Effector memory CD4-positive, alpha-beta T cell (primary cell): Measurements from ENCODE around the gene CEP70.
"Not testable (repeated sequence)": the region's sequence is repeated elsewhere in the genome, so short reads cannot be mapped to it uniquely, and the experiment has no call there.

ENCODE experiments used
- DNase-seq, 3 donors: peaks; one replicate each; pipeline ENCODE4 v3.0.0-alpha.2; 2020
- H3K27ac ChIP-seq: 2 replicates; pipeline ENCODE4 v1.7.0; 2013; ENCODE audit warnings: mild to moderate bottlenecking, low read length, moderate library complexity; ENCODE audit not compliant: insufficient read depth, poor library complexity, severe bottlenecking
- H3K27me3 ChIP-seq: replicated peaks from 2 replicates; pipeline ENCODE4 v1.7.0; 2013; ENCODE audit warnings: mild to moderate bottlenecking, low read length; ENCODE audit not compliant: insufficient read depth, control insufficient read depth, poor library complexity, severe bottlenecking
- H3K36me3 ChIP-seq: 2 replicates; pipeline ENCODE4 v1.7.0; 2013; ENCODE audit warnings: mild to moderate bottlenecking, low read length, moderate library complexity; ENCODE audit not compliant: control insufficient read depth, insufficient read depth
- H3K4me1 ChIP-seq: 2 replicates; pipeline ENCODE4 v1.7.0; 2013; ENCODE audit warnings: low read length, mild to moderate bottlenecking; ENCODE audit not compliant: control insufficient read depth, insufficient read depth, poor library complexity, severe bottlenecking
- H3K4me3 ChIP-seq: 2 replicates; pipeline ENCODE4 v1.7.0; 2013; ENCODE audit warnings: low read length, low read depth, mild to moderate bottlenecking; ENCODE audit not compliant: insufficient read depth, poor library complexity, severe bottlenecking
- H3K9me3 ChIP-seq: 2 replicates; pipeline ENCODE4 v1.7.0; 2013; ENCODE audit warnings: mild to moderate bottlenecking, low read length, moderate library complexity; ENCODE audit not compliant: control insufficient read depth

The CEP70 gene

GRCh38 chr3:138562902-138563301 is 31.2 kb downstream of the CEP70 start:
- not testable (repeated sequence) for H3K36me3 ChIP-seq, DNase-seq, H3K27ac ChIP-seq, H3K9me3 ChIP-seq, H3K4me1 ChIP-seq, H3K4me3 ChIP-seq, H3K27me3 ChIP-seq

DNA sequence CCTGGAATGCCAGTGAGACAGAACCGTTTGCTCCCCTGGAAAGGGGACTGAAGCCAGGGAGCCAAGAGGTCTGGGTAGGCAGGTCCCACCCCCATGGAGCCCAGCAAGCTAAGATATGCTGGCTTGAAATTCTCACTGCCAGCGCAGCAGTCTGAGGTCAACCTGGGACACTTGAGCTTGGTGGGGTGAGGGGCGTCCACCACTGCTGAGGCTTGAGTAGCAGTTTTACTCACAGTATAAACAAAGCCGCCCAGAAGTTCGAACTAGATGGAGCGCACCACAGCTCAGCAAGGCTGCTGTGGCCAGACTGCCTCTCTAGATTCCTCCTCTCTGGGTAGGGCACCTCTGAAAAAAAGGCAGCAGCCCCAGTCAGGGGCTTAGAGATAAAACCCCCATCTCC is 33.6 kb downstream of the CEP70 start:
- H3K27ac ChIP-seq, result no peak overlapping the region
- H3K4me1 ChIP-seq, result no peaks in the 10 kb centered on the region
- H3K36me3 ChIP-seq, result no peaks in the 10 kb centered on the region
- no peak for DNase-seq
- no peak overlapping the region for H3K4me3 ChIP-seq
- H3K27me3 ChIP-seq, result no peaks in the 10 kb centered on the region
- H3K9me3 ChIP-seq, result no peaks in the 10 kb centered on the region

DNA sequence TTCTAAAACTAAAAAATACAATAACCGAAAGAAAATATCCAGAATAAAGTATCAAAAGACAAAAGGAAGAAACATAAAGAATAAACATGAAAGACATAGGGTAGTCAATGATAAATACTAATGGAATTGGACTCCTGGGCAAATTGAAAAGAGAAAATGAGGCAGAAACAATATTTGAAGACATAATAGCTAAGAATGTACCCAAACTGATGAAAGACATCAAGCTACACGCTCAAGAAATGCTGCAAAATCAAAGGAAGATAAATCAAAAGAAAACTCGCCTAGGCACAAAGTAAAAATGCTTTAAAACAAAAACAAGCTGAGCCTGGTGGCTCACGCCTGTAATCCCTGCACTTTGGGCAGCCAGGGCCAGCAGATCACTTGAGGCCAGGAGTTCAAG is 34.9 kb downstream of the CEP70 start:
- H3K27me3 ChIP-seq, result no peaks in the 10 kb centered on the region
- no peak overlapping the region for H3K27ac ChIP-seq
- H3K36me3 ChIP-seq, result no peaks in the 10 kb centered on the region
- H3K9me3 ChIP-seq, result no peaks in the 10 kb centered on the region
- no peaks in the 10 kb centered on the region for H3K4me1 ChIP-seq
- DNase-seq, result no peak
- no peak overlapping the region for H3K4me3 ChIP-seq

DNA sequence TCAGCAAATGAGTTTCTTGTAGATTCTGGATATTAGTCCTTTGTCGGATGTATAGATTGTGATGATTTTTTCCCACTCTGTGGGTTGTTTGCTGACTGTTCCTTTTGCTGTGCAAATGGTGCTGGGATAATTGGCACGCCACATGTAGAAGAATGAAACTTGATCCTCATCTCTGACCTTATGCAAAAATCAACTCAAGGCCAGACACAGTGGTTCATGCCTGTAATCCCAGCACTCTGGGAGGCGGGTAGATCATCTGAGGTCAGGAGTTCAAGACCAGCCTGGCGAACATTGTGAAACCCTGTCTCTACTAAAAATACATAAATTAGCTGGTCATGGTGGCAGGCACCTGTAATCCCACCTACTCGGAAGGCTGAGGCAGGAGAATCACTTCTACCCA is 39.3 kb downstream of the CEP70 start:
- H3K9me3 ChIP-seq, H3K36me3 ChIP-seq, DNase-seq, H3K4me3 ChIP-seq, H3K4me1 ChIP-seq, H3K27ac ChIP-seq, H3K27me3 ChIP-seq: not testable (repeated sequence)

DNA sequence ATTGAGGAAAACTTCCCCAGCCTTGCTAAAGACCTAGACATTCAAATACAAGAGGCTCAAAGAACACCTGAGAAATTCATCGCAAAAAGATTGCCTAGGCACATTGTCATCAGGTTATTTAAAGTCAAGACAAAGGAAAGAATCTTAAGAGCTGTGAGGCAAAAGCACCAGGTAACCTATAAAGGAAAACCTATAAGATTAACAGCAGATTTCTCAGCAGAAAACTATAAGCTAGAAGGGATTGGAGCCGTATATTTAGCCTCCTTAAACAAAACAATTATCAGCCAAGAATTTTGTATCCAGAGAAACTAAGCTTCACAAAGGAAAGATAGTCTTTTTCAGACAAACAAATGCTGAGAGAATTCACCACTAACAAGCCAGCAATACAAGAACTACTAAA is 43.1 kb downstream of the CEP70 start:
- not testable (repeated sequence) for H3K27me3 ChIP-seq, H3K9me3 ChIP-seq, H3K27ac ChIP-seq, H3K4me1 ChIP-seq, H3K4me3 ChIP-seq, DNase-seq
- peaks cover 12% of the 10 kb centered on the region for H3K36me3 ChIP-seq

DNA sequence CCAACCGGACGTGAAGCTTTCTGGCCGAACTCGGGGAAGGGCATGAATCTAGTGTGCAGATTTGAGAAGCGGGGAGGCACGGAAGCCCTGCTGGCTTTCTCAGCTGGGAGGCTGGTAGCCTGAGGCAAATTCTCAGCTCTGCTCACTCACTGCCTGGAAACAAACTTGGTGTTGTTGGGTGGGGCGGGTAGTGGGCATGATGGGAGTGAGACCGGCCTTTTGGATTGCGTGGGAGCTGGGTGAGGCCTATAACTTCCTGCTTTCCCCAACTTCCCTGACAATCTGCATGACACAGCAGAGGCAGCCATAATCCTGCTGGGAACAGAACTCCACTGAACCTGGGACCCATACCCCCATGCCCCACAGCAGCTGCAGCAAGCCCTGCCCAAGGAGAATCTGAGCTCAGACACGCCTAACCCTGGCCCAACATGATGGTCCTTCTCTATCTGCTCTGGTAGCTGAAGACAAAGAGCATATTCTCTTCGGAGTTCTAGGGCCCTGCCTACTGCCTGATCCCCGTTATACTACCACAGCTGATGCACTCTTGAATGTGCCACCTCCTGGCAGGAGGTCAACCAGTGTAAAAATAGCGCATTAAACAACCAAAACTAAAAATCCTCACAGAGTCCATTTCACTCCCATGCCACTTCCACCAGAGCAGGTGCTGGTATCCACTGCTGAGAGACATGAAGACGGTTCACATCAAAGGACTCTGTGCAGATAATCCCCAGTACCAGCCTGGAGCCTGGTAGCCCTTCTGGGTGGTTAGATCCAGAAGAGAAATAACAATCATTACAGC is 44.7 kb downstream of the CEP70 start:
- no peak overlapping the region for H3K27ac ChIP-seq
- peaks cover 3% of the 10 kb centered on the region for H3K9me3 ChIP-seq
- H3K36me3 ChIP-seq, result peaks cover 12% of the 10 kb centered on the region
- no peak for DNase-seq
- H3K4me3 ChIP-seq, result no peak overlapping the region
- no peaks in the 10 kb centered on the region for H3K4me1 ChIP-seq
- H3K27me3 ChIP-seq, result no peaks in the 10 kb centered on the region

- Histone ChIP-seq H3K27ac (no peak overlapping the region), H3K27me3 (no peaks in the 10 kb centered on the region), H3K4me1 (no peaks in the 10 kb centered on the region), H3K4me3 (no peak overlapping the region), H3K9me3 (peaks cover 3% of the 10 kb centered on the region), H3K36me3 (peaks cover 14% of the 10 kb centered on the region)
- DNase-seq, result no peak
These were observed 46.6 kb downstream of the CEP70 start for GRCh38 chr3:138547342-138547975.

DNA sequence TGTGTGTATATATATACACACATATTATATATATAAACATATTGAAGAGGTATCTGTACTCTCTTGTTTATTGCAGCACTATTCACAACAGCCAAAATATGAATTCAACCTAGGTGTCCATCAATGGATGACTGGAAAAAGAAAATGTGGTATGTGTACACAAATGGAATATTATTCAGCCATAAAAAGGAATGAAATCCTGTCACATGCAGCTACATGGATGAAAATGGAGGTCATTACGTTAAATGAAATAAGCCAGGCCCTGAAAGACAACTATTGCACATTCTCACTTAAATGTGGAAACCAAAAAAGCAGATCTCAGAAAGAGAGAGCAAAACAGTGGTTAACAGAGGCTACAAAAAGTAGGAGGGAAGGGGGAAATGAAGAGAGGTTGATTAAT is 49.5 kb downstream of the CEP70 start:
- no peaks in the 10 kb centered on the region for H3K4me1 ChIP-seq
- H3K36me3 ChIP-seq, result peaks cover 25% of the 10 kb centered on the region
- H3K27ac ChIP-seq, result no peak overlapping the region
- peaks cover 9% of the 10 kb centered on the region for H3K9me3 ChIP-seq
- H3K4me3 ChIP-seq, result no peak overlapping the region
- H3K27me3 ChIP-seq, result no peaks in the 10 kb centered on the region
- DNase-seq, result no peak

DNA sequence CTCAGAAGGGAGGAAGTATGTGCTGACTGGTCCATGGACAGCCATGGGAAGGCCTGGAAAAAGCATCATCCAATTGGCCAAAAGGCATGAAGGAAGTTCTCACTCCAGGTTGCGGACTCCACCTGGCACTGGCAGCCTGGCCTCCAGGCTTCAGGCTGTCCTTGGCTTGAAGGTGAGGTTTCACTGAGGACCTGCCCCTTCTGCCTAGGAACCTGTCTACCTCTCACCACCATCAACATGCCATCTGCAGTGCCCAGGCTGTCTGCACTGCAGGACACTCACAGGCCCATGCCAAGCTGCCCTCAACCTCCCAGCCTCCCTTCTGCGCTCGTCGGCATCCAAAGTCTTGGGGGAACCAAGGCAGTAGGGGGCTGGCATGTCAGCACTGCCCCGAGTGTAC is 51.1 kb downstream of the CEP70 start:
- H3K4me3 ChIP-seq, result no peak overlapping the region
- no peak overlapping the region for H3K27ac ChIP-seq
- no peaks in the 10 kb centered on the region for H3K4me1 ChIP-seq
- peaks cover 18% of the 10 kb centered on the region for H3K36me3 ChIP-seq
- H3K27me3 ChIP-seq, result no peaks in the 10 kb centered on the region
- H3K9me3 ChIP-seq, result peaks cover 9% of the 10 kb centered on the region
- DNase-seq, result no peak

- Histone ChIP-seq H3K9me3 (peaks cover 9% of the 10 kb centered on the region), H3K27me3 (no peaks in the 10 kb centered on the region), H3K36me3 (peaks cover 12% of the 10 kb centered on the region), H3K4me3 (no peak overlapping the region), H3K27ac (no peak overlapping the region), H3K4me1 (no peaks in the 10 kb centered on the region)
- DNase-seq, result no peak
These were observed 54.7 kb downstream of the CEP70 start for GRCh38 chr3:138539352-138539751.
